Breast epithelium (tissue), 3 donors: ENCODE data around the gene SH3GL2.

Experiments used
- CTCF ChIP-seq, 3 donors: fragments of 450-650 bp; IDR thresholded peaks; one replicate each; pipeline ENCODE4 v1.5.1; 2016 to 2017; ENCODE audit warnings: antibody characterized with exemption in 3 of 3, mild to moderate bottlenecking in 3 of 3, moderate library complexity in 3 of 3
- POLR2A ChIP-seq: fragments of 450-650 bp; IDR thresholded peaks from one replicate; pipeline ENCODE4 v1.6.1; 2016; ENCODE audit warnings: antibody characterized with exemption, mild to moderate bottlenecking, moderate library complexity
- POLR2AphosphoS5 ChIP-seq, 3 donors: sonication (generic); formaldehyde crosslinking; IDR thresholded peaks; one replicate each; pipeline ENCODE4 v1.6.1; 2017; ENCODE audit warnings: antibody characterized with exemption in 3 of 3

- TF ChIP-seq CTCF (IDR thresholded peaks at IDR 0.05), result no peak
- TF ChIP-seq POLR2A, result no peak
- no peak for TF ChIP-seq POLR2AphosphoS5 (IDR thresholded peaks at IDR 0.05)
Measured at GRCh38 chr9:17632994-17633393, 54.1 kb downstream of the SH3GL2 start.
